GM18508 (cell line): ENCODE measurements around the gene RAP1GDS1.
"Not testable (repeated sequence)": the region's sequence is repeated elsewhere in the genome, so short reads cannot be mapped to it uniquely, and the experiment has no call there.

ENCODE experiments used
- ATAC-seq: cut with Tn5 transposase; IDR thresholded peaks from one replicate; pipeline ENCODE4 v1.9.1; 2021; ENCODE audit warnings: moderate number of reproducible peaks; ENCODE audit not compliant: insufficient read depth, unreplicated experiment

RAP1GDS1 gene

DNA sequence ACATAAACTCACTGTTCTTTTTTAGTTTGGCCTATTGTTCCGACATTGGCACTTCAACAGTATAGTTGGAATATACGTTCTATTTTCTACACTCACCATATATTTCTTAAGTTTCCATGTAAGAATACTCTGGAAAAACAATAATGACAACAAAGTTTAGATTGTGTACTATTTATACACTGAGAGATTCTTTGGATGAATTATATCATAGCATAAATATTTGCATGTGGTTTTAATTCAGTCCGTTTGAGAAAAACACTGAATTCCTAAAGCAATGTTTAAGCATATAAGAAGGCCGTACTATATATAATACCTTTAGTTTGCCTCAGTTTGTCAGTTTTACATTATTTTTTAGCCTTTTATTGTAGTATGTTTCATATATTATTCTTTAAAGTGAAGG lies 82.4 kb downstream of the RAP1GDS1 start:
- no peak for ATAC-seq

DNA sequence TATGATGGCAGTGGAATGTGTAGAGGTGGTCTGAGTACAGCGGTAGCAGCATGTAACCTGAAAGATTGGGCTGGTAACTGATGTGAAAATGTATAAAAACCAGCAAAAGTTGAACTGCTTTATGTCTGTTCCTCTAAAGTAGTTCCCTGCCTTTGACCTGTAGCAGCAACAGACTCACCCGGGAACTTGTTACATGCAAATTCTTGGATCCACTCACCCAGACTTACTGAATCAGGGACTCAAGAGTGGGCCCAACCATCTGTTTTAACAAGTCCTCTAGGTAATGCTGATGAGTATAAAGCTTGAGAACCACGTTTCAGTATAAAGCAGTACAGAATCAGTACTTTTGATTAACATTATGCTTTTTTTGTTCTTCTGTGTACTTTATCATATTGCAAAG lies 84.7 kb downstream of the RAP1GDS1 start:
- ATAC-seq = no peak

DNA sequence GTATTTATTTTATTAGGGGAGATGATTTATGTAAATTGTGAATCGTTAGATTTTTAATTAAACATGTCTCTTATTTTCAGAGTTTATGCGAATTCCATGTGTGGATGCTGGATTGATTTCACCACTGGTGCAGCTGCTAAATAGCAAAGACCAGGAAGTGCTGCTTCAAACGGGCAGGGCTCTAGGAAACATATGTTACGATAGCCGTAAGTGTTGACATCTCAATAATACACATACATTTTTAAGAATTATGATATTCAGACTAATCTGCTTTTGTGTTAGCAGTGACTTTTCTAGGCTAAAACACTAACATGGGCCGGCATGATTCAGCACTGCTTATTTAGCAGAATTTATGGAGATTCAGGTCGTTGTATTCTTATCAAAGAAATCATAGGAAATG lies 91.2 kb downstream of the RAP1GDS1 start:
- no peak for ATAC-seq

DNA sequence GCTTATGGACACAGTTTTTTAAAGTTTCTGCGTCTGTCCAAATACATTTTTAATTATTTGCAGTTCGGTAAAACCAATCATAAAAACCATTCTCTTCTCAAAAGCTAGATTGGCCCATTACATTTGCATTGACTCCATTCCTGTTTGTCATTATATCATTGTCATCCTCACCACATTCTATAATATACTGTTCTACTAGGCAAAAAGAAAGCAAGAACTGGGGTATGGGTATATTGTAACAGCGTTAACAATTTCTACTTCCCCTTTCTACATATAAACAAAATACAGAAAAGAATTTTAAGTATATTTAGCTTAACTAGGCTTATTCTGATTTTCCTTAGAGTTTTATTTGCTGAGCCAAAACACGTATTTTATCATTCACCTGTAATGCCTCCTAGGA lies 91.8 kb downstream of the RAP1GDS1 start:
- ATAC-seq = no peak

DNA sequence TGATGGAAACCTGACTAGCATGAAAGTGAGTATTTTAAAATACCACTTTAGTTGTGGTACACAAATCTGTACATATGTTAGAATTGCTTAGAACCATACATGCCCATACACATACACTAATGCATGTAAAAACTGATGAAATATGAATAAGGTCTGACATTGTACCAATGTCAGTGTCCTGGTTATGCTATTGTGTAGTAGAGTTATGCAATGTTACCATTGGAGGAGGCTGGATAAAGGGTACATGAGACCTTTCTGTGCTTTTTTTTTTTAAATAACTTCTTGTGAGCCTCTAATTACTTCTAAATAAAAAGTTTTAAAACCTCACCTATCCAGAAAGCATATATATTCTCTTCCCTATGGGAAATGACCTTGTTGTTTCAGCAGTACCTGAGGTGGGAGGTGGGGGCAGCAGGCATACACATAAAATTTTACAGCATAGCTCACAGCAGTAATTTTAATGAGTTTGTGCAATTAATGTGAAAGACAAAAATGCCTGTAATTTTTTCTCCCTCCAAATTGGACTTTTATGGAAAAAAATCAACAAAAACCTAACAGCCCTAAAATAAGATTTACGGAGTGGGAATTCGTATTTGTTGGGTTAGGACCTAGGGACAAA lies 97.6 kb downstream of the RAP1GDS1 start:
- no peak for ATAC-seq

DNA sequence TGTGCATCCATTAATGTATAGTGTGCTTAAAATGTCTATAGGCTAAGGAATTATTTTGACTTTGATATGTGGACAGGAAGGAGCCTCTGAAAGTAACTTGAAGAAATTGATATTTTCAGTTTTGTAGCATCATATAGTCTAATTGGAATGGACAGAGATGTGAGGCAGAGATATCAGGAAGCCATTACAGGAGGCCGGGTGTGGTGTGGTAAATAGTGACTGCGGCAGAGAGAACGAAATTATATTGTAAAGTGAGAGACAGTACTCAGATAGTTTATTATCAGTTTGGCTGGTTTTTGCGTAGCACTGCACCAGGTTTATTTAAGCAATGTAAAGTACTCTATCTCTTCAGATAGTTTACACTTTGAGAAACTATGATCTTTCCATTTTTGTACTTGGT lies 98.5 kb downstream of the RAP1GDS1 start:
- ATAC-seq = no peak

DNA sequence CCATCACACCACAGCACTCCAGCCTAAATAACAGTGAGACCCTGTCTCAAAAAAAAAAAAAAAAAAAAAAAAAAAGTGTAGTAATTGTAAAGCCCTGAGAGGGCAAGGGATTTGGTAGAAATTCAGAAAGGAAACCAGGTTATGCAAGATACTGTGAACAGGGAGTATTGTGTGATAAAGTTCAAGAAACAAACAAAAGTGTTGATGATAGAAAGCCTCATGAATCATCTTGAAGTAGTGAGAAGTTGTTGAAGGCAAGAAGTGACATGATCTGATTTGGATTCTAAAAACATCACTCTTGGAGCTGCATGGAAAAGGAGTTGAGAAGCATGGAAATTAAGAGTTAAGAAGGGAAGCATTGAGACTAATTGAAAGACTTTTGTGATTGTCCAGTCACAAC lies 102.2 kb downstream of the RAP1GDS1 start:
- ATAC-seq = no peak

DNA sequence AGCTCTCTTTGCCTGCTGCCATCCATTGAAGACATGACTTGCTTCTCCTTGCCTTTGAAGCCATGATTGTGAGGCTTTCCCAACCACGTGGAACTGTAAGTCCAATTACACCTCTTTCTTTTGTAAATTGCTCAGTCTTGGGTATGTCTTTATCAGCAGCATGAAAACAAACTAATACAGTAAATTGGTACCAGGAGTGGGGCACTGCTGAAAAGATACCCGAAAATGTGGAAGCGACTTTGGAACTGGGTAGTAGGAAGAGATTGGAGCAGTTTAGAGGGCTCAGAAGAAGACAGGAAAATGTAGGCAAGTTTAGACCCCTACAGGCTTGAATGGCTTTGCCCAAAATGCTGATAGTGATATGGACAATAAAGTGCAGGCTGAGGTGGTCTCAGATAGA lies 105.1 kb downstream of the RAP1GDS1 start:
- not testable (repeated sequence) for ATAC-seq

DNA sequence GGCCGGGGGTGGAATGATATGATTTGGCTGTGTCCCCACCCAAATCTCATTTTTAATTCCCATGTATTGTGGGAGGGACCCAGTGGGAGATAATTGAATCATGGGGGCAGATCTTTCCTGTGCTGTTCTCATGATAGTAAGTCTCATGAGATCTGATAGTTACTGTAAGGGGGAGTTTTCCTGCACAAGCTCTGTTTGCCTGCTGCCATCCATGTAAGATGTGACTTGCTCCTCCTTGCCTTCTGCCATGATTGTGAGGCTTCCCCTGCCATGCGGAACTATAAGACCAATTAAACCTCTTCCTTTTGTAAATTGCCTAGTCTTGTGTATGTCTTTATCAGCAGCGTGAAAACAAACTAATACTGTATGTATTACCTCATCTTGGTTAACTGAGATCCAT lies 106.8 kb downstream of the RAP1GDS1 start:
- ATAC-seq = not testable (repeated sequence)

DNA sequence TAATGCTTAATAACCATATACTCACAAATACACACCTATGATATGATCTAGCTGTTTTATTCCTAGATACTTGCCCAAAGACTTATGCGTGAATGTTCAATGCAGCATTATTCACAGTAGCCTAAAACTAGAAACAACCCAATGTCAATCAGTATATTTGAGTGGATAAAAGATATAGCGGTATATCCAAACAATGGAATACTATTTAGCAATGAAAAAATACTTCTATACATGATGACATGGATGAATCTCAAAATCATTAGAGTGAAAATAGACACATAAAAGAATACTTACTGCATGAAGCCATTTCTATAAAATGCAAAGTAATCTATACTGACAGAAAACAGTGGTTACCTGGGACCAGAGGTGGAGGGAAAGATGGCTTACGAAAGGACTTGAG lies 108.1 kb downstream of the RAP1GDS1 start:
- ATAC-seq = no peak

DNA sequence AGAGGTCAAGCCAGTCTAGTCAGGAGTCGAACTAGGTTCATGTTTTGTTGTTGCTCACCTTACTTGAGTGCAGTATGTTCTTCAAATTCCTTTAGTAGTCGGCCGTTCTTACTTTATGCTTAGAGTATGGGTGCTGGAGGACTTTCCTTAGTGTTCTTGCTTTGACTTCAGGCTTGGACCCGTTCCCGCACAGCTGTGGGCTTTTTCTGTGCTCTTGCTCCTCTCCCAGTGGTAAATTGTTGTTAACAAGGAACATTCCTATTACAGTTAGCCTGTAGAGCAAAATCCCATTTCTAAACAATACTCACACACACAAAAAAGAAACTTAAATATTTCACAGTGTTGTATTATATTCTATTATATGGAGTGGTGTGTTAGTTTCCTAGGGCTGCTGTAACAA lies 113.5 kb downstream of the RAP1GDS1 start:
- ATAC-seq = no peak

DNA sequence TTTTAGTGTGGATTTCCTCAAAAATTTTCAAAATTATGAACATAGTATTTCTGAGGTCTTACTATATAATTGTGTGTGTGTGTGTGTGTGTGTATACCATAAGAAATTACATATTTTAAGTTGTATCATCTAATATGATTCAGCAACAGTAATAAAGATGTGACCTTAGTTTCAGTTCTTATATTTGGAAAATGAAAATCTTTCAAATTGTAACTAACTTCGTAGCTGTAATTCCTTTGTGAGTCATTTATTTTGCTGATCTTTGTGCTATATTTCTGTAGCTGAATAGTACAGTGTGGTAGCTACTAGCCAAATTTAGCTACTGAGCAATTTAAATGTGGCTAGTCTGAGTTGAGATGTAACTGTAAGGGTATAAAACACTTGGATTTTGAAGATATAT lies 116.4 kb downstream of the RAP1GDS1 start:
- ATAC-seq = no peak

DNA sequence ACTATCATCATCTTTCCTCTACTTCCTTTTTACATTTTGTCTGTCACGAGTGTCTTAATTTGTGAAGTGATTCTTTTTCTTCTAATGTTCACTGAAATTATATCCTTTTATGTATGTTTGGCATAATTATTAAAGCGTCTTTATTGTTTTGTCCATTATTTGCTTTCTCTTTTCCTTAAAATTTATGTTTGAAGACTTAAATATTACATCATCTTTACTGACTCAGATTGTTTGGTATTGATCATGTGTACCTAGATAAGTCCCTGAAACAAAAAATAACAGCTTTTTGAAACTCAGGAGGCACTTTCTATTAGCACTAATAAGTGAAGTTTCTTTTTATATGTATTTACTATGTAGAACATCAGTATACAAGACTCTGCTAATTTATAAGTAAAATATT lies 120.1 kb downstream of the RAP1GDS1 start:
- no peak for ATAC-seq

DNA sequence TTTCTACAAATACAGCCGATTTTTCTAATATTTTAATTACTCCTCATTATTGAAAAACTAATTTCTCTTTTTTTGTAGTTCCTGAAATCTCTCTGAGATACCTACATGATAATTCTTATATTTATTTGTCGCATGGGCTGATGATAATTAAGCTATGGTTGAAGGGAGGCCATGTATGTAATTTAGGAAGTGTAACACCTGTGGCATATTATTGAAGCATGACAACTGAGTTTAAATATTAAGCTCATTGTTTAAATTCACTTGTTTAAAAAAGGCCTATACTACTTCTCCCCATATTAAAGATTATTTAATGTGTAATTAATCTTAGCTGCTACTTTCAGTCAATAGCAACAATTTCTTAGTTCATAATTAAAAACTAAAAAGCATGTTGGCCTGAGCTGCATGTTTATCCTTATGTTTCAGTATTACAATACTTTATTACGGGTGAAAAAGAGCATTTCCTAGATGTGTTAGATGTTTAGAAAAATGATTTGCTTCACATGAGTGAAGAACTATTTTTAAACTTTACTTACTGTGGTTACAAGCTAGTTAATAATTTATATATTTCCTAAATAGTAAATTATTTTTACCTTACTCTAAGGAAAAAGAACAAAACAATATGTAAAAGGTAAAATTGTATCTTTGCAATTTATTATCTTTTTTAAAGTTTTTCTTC lies 122.4 kb downstream of the RAP1GDS1 start:
- peak; percentile 68 for ATAC-seq

DNA sequence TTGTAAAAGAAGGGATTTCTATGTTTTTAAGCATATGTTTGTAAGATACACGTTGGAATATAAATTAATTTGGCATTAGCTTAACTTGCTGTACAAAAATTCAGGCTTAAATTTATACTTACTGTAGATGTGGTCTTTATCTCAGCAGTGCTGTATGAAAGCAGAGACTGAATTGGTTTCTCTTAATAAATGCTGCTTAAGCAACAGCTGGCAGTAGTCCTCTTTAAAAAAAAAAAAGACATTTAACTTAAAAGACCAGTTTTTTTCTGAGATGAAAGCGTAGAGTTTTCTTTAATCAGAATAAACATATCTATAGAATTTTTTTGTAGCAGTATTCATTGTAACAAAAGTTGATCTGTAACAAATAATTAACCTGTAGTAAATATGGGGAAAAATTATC lies 124.6 kb downstream of the RAP1GDS1 start:
- ATAC-seq = no peak

DNA sequence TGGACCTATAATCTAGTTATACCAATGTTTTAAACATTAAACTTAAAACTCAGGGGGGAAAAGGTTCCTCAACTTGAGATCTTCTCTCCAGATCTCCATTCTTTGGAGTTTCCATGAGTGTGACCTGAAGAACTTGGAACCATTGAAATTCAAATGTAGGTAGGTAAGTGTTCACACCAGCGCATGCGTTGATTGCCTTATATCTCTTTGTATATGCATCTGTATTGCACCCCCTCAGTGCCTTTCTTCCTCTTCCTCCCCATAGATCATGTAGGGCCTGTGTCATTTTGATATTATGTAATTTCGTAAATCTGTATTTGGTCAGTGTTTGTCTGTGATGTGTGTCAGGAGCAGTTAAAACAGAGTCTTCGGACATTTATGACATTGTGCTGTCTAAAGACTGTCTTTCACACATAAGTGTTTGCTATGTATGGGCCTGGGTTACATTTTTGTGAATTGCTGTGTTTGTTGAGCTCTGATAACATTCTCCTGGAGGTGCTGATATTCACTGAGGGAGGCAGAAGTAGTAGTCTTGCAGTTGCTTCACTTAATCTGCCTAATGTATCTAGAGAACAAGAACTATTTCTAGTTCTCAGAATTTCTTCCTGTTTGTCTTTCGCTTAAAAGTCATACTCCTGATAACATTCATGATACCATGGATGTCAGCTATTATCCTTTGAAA lies 126.3 kb downstream of the RAP1GDS1 start:
- ATAC-seq = no peak

DNA sequence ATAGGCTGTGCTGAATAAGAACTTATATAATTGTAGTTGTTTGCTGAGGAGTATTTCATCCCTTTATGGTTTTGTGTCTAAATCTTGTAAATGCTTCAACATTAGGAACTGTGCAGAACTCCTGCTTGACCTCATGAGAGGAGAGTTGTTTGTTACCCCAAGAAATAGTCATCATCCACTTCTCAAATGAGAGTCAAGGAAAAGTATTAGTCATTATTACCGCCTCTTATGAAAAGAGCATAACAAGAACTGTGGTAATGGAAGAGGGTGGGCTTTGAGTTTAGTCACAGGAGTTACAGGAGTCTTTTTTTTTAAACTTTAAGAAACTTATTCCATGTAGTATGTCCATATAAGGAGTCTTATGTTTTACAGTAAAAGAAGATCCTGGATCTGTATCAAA lies 132.9 kb downstream of the RAP1GDS1 start:
- ATAC-seq = no peak

DNA sequence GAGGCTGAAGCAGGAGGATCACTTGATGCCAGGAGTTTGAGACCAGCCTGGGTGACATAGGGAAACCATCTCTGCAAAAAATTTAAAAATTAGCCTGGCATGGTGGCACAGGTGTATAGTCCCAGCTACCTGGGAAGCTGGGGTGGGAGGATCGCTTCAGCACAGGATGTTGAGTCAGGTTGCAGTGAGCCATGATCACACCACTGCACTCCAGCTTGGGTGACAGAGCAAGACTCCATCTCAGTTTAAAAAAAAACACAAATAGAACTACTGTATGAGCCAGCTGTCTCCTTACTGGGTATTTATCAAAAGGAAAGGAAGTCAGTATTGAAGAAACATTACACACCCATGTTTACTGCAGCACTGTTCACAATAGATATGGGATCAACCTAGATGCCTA lies 138.7 kb downstream of the RAP1GDS1 start:
- ATAC-seq = no peak

DNA sequence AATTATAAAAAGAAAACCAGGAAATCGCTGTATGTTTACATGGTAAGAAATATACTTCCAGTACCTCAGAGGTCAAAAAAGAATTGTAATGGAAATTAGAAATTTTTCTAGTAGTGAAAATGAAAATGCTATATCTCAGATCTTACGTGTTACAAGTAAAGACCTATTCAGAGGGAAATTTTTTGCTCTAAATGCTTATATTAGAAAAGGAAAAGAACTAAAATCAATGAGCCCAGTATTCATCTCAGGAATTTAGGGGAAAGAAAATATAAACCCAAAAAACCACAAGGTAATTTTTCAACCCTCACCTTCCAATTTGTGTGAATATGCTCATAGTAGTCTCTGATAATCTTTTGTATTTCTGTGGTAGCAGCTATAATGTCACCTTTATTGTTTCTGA lies 145.6 kb downstream of the RAP1GDS1 start:
- peak; percentile 73 for ATAC-seq

DNA sequence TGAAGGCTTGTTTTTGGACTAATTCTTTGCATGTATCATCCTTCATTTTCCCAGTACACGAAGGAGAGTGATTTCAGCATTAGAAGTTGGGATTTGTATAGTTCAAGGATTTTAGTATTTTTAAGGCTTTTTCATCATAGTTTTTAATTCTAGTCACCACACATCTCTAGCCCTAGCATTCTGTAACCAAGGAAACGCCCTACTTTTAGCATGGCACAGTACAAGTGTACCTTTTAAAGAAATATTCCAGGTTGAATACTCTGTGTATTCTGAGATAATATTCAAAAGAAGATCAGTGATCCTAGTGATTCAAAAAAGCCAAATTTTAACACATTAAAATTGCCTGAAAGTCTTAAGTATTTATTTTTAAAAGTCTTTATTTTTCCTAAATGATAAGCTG lies 150.5 kb downstream of the RAP1GDS1 start:
- no peak for ATAC-seq

DNA sequence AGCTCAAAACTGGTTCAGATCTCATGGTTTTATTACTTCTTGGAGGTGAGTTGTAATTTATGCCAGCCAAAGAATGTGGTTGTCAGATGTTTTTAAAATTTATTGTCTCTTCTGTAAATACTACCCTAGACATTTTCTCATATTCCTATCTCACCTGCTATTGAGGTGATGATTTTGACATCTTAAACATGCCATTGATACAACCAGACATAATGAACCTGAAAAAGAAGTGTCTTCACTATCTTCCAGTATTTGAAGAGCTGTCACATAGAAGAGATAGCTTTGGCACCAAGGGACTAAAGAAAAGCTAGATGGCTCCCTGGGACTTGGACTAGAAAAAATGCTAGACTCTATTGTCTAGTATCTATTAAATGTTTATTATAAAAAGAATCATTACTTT lies 155.7 kb downstream of the RAP1GDS1 start:
- ATAC-seq = no peak

DNA sequence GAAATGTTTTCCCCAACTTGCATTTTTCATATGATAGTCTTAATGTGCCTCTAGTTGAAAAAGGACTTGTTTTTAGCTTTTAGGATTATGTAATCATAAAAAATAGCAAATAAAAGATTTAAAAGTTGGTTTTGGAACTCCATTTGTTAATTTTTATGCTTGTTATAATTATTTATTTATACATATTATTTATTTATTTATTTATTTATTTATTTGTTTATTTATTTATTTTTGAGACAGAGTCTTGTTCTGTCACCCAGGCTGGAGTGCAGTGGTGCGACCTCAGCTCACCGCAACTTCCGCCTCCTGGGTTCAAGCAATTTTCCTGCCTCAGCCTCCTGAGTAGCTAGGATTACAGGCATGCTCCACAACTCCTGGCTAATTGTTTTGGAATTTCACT lies 159.0 kb downstream of the RAP1GDS1 start:
- ATAC-seq = not testable (repeated sequence)
